CD4-positive, CD25-positive, alpha-beta regulatory T cell (primary cell): Measurements from ENCODE around the gene DENND4B. TPM values are rescaled to one million over a fixed set of nuclear protein-coding genes. Genes with fewer than 3 reads are reported as not detected.

ENCODE experiments used
- ATAC-seq, 2 donors: fragments of 150-1000 bp; cut with Tn5 transposase; one replicate each; pipeline ENCODE4 v1.10.0; 2021; ENCODE audit warnings: low read depth in 2 of 2, moderate number of reproducible peaks in 2 of 2, moderate library complexity in 1 of 2
- DNase-seq, 3 donors: peaks; one replicate each; pipeline versions ENCODE4 v3.0.0 to v3.0.0-alpha.2; 2012 to 2022; ENCODE audit warnings: mixed read lengths in 1 of 3
- H3K27ac ChIP-seq: one replicate; pipeline ENCODE4 v1.7.0; 2013; ENCODE audit warnings: mild to moderate bottlenecking, low read length; ENCODE audit not compliant: insufficient read depth, poor library complexity, severe bottlenecking
- H3K27me3 ChIP-seq: one replicate; pipeline ENCODE4 v1.7.0; 2013; ENCODE audit warnings: low read length; ENCODE audit not compliant: control insufficient read depth, insufficient read depth
- H3K36me3 ChIP-seq: one replicate; pipeline ENCODE4 v1.7.0; 2013; ENCODE audit warnings: mild to moderate bottlenecking, low read length, moderate library complexity; ENCODE audit not compliant: control insufficient read depth, insufficient read depth
- H3K4me1 ChIP-seq: 2 replicates; pipeline ENCODE4 v1.7.0; 2013; ENCODE audit warnings: mild to moderate bottlenecking, low read length; ENCODE audit not compliant: insufficient read depth, control insufficient read depth, poor library complexity, severe bottlenecking
- H3K4me3 ChIP-seq: one replicate; pipeline ENCODE4 v1.7.0; 2013; ENCODE audit warnings: low read depth, mild to moderate bottlenecking, low read length, moderate library complexity
- H3K9me3 ChIP-seq, 2 experiments: 1 replicate in 1 of 2; 2 replicates in 1 of 2; pipeline ENCODE4 v1.7.0; 2013; ENCODE audit warnings: low read length in 2 of 2, mild to moderate bottlenecking in 1 of 2, moderate library complexity in 1 of 2; ENCODE audit not compliant: control insufficient read depth in 2 of 2
- H3K27ac Mint-ChIP-seq, 3 donors: one replicate each; pipeline ENCODE4 v1.8.0; 2020 to 2022; ENCODE audit warnings: mild to moderate bottlenecking in 3 of 3, mixed read lengths in 3 of 3, moderate library complexity in 2 of 3
- H3K27me3 Mint-ChIP-seq: one replicate; pipeline ENCODE4 v1.8.0; 2022; ENCODE audit warnings: mild to moderate bottlenecking, mixed read lengths
- H3K36me3 Mint-ChIP-seq: one replicate; pipeline ENCODE4 v1.8.0; 2020; ENCODE audit warnings: mixed read lengths
- H3K4me1 Mint-ChIP-seq, 4 donors: one replicate each; pipeline ENCODE4 v1.8.0; 2020 to 2022; ENCODE audit warnings: mixed read lengths in 4 of 4, mild to moderate bottlenecking in 1 of 4
- H3K4me3 Mint-ChIP-seq, 4 donors: one replicate each; pipeline ENCODE4 v1.8.0; 2020 to 2022; ENCODE audit warnings: mild to moderate bottlenecking in 4 of 4, mixed read lengths in 4 of 4, moderate library complexity in 3 of 4
- H3K9me3 Mint-ChIP-seq, 7 donors: one replicate each; pipeline ENCODE4 v1.8.0; 2020 to 2022; ENCODE audit warnings: mixed read lengths in 7 of 7, mild to moderate bottlenecking in 3 of 7, moderate library complexity in 2 of 7
- polyA plus RNA-seq, 4 donors: library from polyadenylated mRNA; unstranded; fragments of 300-500 nt; fragmentation: Illumina TruSeq; gene quantifications; one replicate each; pipeline ENCODE4 v1.2.3, GENCODE V29; 2021
- total RNA-seq: library from RNA; stranded (reverse); gene quantifications from one replicate; pipeline ENCODE4 v1.2.3, GENCODE V29; 2022

Gene DENND4B
- total and polyA plus RNA-seq, 5 donors from 2014 or later: 11.2 to 133 (median 13.7) TPM

DNA sequence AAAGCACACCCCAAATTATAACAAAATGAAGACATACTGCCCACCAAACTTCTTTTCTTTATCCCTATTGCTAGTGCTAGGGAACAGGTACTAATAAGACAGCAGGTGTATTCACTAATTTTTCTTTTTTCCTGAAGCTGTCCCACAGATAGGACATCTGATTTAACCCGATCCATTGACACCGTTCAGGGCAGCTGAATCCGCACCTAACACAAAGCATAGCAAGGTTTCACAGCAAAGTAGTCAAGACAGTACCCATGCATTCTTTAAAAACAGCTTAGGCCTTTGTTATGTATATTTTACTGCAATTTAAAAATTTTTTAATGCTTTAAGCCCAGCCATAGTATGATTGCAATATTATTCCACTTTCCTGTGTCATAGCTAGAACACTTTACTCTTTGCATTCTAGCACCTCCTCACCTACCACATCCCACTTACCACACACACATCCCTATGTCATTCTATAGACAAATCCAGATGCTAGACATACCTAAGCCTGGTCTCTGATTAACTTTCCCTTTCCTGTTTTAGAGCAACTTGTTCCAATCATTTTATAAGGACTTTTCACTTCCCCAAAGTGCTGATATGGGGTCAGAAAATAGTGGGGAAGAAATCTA is 64.1 kb downstream of the DENND4B start:
- H3K36me3 Mint-ChIP-seq: peaks cover 12% of the 10 kb centered on the region
- DNase-seq: no peak
- no peak overlapping the region for H3K27ac Mint-ChIP-seq
- no peaks in the 10 kb centered on the region for H3K9me3 Mint-ChIP-seq
- no peak overlapping the region for H3K4me3 Mint-ChIP-seq
- no peaks in the 10 kb centered on the region for H3K27me3 ChIP-seq
- H3K9me3 ChIP-seq: no peaks in the 10 kb centered on the region
- peaks cover 4 to 42% (median 24%) of the 10 kb centered on the region in 4 donors for H3K4me1 Mint-ChIP-seq
- H3K36me3 ChIP-seq: peaks cover 8% of the 10 kb centered on the region
- ATAC-seq: no peak
- H3K4me3 ChIP-seq: peak overlapping the region; percentile 17
- no peaks in the 10 kb centered on the region for H3K27me3 Mint-ChIP-seq
- H3K4me1 ChIP-seq: peaks cover 10% of the 10 kb centered on the region
- H3K27ac ChIP-seq: no peak overlapping the region

DNA sequence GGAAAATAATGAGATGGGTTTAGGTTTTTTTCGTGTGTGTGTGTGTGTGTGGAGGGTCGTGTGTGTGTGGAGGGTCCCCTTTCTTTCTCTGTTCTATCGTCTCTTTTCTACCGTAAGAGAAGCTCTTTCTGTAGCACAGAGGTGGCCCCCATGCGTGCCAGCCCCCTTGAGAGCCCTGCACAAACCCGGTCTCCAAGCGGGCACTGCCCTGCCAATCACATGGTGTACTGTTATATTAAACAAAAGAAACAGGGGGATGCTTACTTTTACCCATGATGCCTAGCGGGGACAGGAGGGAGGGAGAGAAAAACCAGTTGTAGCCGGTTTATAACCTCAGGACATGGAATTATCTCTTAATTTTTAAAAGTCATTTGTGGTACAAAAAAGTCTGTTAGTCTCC is 64.8 kb downstream of the DENND4B start:
- Histone ChIP-seq H3K27ac (no peak overlapping the region), H3K27me3 (no peaks in the 10 kb centered on the region), H3K4me1 (peaks cover 10% of the 10 kb centered on the region), H3K9me3 (no peaks in the 10 kb centered on the region), H3K36me3 (peaks cover 5% of the 10 kb centered on the region), H3K4me3 (no peak overlapping the region)
- H3K27me3 Mint-ChIP-seq: no peaks in the 10 kb centered on the region
- no peaks in the 10 kb centered on the region for H3K9me3 Mint-ChIP-seq
- H3K4me1 Mint-ChIP-seq: peaks cover 4 to 42% (median 27%) of the 10 kb centered on the region in 4 donors
- H3K36me3 Mint-ChIP-seq: peaks cover 9% of the 10 kb centered on the region
- no peak for DNase-seq
- H3K27ac Mint-ChIP-seq: no peak overlapping the region
- H3K4me3 Mint-ChIP-seq: no peak overlapping the region
- no peak for ATAC-seq

DNA sequence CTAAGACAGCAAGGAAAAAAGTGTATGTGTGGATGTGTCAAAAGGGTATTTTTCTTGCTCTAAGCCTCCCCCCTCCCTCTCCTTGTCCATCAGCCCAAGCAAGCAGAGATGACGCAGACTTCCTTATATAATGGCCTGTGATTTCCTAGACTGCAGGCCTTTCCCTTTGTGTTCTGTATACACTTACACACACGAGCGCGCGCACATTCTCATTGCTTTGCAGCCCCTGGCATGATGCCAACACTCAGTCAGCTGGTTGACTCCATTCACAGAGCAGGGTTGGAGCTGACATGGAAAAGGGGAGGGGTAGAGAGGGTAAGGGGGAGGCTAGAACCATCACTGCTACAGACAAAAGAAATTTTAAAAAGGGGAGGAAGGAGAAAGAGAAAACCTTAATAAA is 65.6 kb downstream of the DENND4B start:
- H3K36me3 ChIP-seq: peaks cover 5% of the 10 kb centered on the region
- no peak overlapping the region for H3K27ac ChIP-seq
- no peaks in the 10 kb centered on the region for H3K9me3 Mint-ChIP-seq
- ATAC-seq (peak in 1 of 2 donors; percentile 28), DNase-seq (no peak)
- H3K27ac Mint-ChIP-seq: no peak overlapping the region
- peaks cover 11% of the 10 kb centered on the region for H3K36me3 Mint-ChIP-seq
- no peak overlapping the region for H3K4me3 ChIP-seq
- H3K9me3 ChIP-seq: no peaks in the 10 kb centered on the region
- H3K4me1 ChIP-seq: peaks cover 10% of the 10 kb centered on the region
- H3K27me3 Mint-ChIP-seq: no peaks in the 10 kb centered on the region
- peaks cover 9 to 42% (median 27%) of the 10 kb centered on the region in 4 donors for H3K4me1 Mint-ChIP-seq
- H3K4me3 Mint-ChIP-seq: no peak overlapping the region
- H3K27me3 ChIP-seq: no peaks in the 10 kb centered on the region

DNA sequence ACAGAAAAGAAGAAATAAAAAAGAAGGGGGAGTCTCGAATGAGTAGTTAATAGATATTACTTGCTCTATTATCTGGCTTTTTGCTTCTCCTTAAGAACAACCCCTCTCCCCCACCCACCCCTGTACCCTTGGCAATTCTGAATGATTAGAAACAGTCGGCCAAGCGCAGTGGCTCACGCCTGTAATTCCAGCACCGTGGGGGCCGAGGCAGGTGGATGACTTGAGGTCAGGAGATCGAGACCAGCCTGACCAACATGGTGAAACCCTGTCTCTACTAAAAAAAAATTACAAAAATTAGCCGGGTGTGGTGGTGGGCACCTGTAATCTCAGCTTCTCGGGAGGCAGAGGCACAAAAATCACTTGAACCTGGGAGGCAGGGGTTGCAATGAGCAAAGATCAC is 66.5 kb downstream of the DENND4B start:
- peaks cover 16% of the 10 kb centered on the region for H3K4me1 ChIP-seq
- H3K9me3 ChIP-seq: no peaks in the 10 kb centered on the region
- no peak overlapping the region for H3K4me3 Mint-ChIP-seq
- no peaks in the 10 kb centered on the region for H3K27me3 ChIP-seq
- H3K4me3 ChIP-seq: no peak overlapping the region
- no peaks in the 10 kb centered on the region for H3K27me3 Mint-ChIP-seq
- peaks cover 14 to 44% (median 30%) of the 10 kb centered on the region in 4 donors for H3K4me1 Mint-ChIP-seq
- H3K36me3 Mint-ChIP-seq: peaks cover 9% of the 10 kb centered on the region
- H3K27ac Mint-ChIP-seq: peak overlapping the region in 1 of 3 donors; percentile 69
- peaks cover 2% of the 10 kb centered on the region for H3K36me3 ChIP-seq
- no peak for ATAC-seq
- no peaks in the 10 kb centered on the region for H3K9me3 Mint-ChIP-seq
- no peak overlapping the region for H3K27ac ChIP-seq
- no peak for DNase-seq

Other genes with a start within 250 kb of the DENND4B start
- gene INTS3, start 218.7 kb downstream of the DENND4B start, total RNA-seq: 39.5 TPM
- 1 to 10 TPM; 6.9 to 9.4 (median 8.1) TPM for gene INTS3, start 218.7 kb downstream of the DENND4B start, polyA plus RNA-seq
- 8.3 TPM for gene SLC27A3, start 171.3 kb downstream of the DENND4B start, total RNA-seq
- gene SLC27A3, start 171.3 kb downstream of the DENND4B start, polyA plus RNA-seq: 1 to 10 TPM; 5.4 to 8.3 (median 5.9) TPM
- 81.5 TPM for gene GATAD2B, start 23.7 kb downstream of the DENND4B start, total RNA-seq
- gene GATAD2B, start 23.7 kb downstream of the DENND4B start, polyA plus RNA-seq: 1 to 10 TPM; 2.9 to 4.5 (median 3.3) TPM
- 145 TPM for gene CRTC2, start 11.9 kb upstream of the DENND4B start, total RNA-seq
- 10 to 100 TPM; 13.6 to 32.6 (median 26.0) TPM for gene CRTC2, start 11.9 kb upstream of the DENND4B start, polyA plus RNA-seq
- gene SLC39A1, start 16.8 kb upstream of the DENND4B start, total RNA-seq: 15.8 TPM
- gene SLC39A1, start 16.8 kb upstream of the DENND4B start, polyA plus RNA-seq: 10 to 100 TPM; 30.4 to 42.1 (median 35.8) TPM
- gene CREB3L4, start 21.2 kb upstream of the DENND4B start, total RNA-seq: 2.5 TPM
- 1 to 10 TPM in 3 of 4 donors, under 1 TPM in 1; 0.90 to 5.4 (median 3.3) TPM for gene CREB3L4, start 21.2 kb upstream of the DENND4B start, polyA plus RNA-seq
- gene JTB, start 31.0 kb upstream of the DENND4B start, total RNA-seq: 93.8 TPM
- gene JTB, start 31.0 kb upstream of the DENND4B start, polyA plus RNA-seq: 100 to 1,000 TPM; 334 to 378 (median 356) TPM
- 0.57 TPM for gene RAB13, start 39.6 kb upstream of the DENND4B start, total RNA-seq
- gene RAB13, start 39.6 kb upstream of the DENND4B start, polyA plus RNA-seq: not detected
- gene RPS27, start 44.0 kb upstream of the DENND4B start, total RNA-seq: 4,265 TPM
- gene RPS27, start 44.0 kb upstream of the DENND4B start, polyA plus RNA-seq: over 10,000 TPM; 16,500 to 24,850 (median 17,978) TPM
- 0.10 TPM for gene NUP210L, start 208.4 kb upstream of the DENND4B start, total RNA-seq
- under 1 TPM in 2 of 4 donors, not detected in 2; 0.02 to 0.17 TPM for gene NUP210L, start 208.4 kb upstream of the DENND4B start, polyA plus RNA-seq
- gene TPM3, start 245.4 kb upstream of the DENND4B start, total RNA-seq: 412 TPM
- 1,000 to 10,000 TPM in 1 of 4 donors, 100 to 1,000 TPM in 3; 780 to 1,027 (median 844) TPM for gene TPM3, start 245.4 kb upstream of the DENND4B start, polyA plus RNA-seq